Endothelial cell of umbilical vein (primary cell): ENCODE results near the gene EPHA8.

Experiments used
- EZH2 ChIP-seq: IDR thresholded peaks from 2 replicates; pipeline ENCODE4 v1.6.1; 2012; ENCODE audit warnings: borderline replicate concordance, low read depth, mild to moderate bottlenecking, moderate library complexity, low read length, inconsistent platforms; ENCODE audit not compliant: severe bottlenecking
- POLR2A ChIP-seq: IDR thresholded peaks from 2 replicates; pipeline ENCODE4 v1.6.1; 2012; ENCODE audit warnings: low read depth, mild to moderate bottlenecking, control low read depth, low read length
- POLR2AphosphoS5 ChIP-seq: IDR thresholded peaks from 2 replicates; pipeline ENCODE4 v1.6.1; 2012; ENCODE audit warnings: low read depth, mild to moderate bottlenecking, control low read depth, low read length, moderate library complexity; ENCODE audit not compliant: insufficient read depth
- TF ChIP-seq, protein P1 (sequence below), 2 donors: IDR thresholded peaks; 1 replicate in 1 of 2; 2 replicates in 1 of 2; pipeline ENCODE4 v1.5.1; 2011; ENCODE audit warnings: low read length in 2 of 2, mild to moderate bottlenecking in 2 of 2, moderate library complexity in 2 of 2, control low read depth in 1 of 2, inconsistent platforms in 1 of 2, low read depth in 1 of 2; ENCODE audit not compliant: insufficient read depth in 1 of 2; ENCODE audit errors: extremely low read depth in 1 of 2
- TF ChIP-seq, protein P2 (sequence below): IDR thresholded peaks from 2 replicates; pipeline ENCODE4 v1.6.1; 2011; ENCODE audit not compliant: insufficient read depth, insufficient read length

DNA sequence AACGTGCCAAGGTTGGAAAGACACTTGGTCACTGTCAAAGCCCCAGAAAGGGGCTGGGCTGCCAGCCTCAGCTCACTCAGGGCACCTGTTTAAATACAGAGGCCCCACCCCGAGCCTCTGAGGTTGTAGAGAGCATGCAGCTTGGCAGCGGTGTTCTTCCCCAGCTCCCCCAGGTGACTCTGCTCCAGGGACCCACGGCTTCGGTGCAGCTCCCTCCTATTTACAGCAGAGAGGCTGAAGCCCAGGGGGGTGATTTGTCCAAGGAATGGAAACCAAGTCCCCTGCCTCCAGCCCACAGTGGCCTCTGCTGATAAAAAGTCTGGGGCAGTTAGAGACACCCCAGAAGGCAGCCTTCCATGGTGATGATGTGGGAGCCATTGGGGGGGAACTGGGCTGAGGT, 64.0 kb downstream of the EPHA8 start:
- TF ChIP-seq, protein P1, sequence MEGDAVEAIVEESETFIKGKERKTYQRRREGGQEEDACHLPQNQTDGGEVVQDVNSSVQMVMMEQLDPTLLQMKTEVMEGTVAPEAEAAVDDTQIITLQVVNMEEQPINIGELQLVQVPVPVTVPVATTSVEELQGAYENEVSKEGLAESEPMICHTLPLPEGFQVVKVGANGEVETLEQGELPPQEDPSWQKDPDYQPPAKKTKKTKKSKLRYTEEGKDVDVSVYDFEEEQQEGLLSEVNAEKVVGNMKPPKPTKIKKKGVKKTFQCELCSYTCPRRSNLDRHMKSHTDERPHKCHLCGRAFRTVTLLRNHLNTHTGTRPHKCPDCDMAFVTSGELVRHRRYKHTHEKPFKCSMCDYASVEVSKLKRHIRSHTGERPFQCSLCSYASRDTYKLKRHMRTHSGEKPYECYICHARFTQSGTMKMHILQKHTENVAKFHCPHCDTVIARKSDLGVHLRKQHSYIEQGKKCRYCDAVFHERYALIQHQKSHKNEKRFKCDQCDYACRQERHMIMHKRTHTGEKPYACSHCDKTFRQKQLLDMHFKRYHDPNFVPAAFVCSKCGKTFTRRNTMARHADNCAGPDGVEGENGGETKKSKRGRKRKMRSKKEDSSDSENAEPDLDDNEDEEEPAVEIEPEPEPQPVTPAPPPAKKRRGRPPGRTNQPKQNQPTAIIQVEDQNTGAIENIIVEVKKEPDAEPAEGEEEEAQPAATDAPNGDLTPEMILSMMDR (IDR thresholded peaks at IDR 0.05; ENCODE audit: extremely low read depth in 1 of 2, insufficient read depth in 1 of 2, low read depth in 1 of 2, low read length in 2 of 2): no peak
- no peak for TF ChIP-seq POLR2A
- TF ChIP-seq, protein P2, sequence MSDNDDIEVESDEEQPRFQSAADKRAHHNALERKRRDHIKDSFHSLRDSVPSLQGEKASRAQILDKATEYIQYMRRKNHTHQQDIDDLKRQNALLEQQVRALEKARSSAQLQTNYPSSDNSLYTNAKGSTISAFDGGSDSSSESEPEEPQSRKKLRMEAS: no peak
- TF ChIP-seq POLR2AphosphoS5: no peak
- TF ChIP-seq EZH2: no peak
